ENCODE measurements around the gene MAP6.

Gene MAP6

GRCh38 chr11:75562048-75562835 is 106.6 kb downstream of the MAP6 start, which contains the start of gene SERPINH1:
SERPINH1 (plus strand) TSS chr11:75562253; CDS start chr11:75566350, 4,097 bp downstream.
- Histone ChIP-seq H3K27me3 (replicated peaks in 2 of 5; ENCODE audit: control insufficient read depth in 4 of 5, insufficient read depth in 5 of 5, low read length in 4 of 5) (no peaks in the 10 kb centered on the region), H3K36me3 (ENCODE audit: control insufficient read depth in 4 of 4, insufficient read depth in 4 of 4, low read length in 3 of 4) (peaks cover 0 to 11% (median 4%) of the 10 kb centered on the region in 4 experiments), H3K27ac (ENCODE audit: insufficient read depth in 1 of 2, low read depth in 1 of 2, low read length in 2 of 2, poor library complexity in 1 of 2, severe bottlenecking in 2 of 2) (peak within 1 kb of the TSS in 1 of 2 experiments; percentile 75), H3K4me1 (ENCODE audit: control extremely low read depth in 1 of 4, control insufficient read depth in 4 of 4, insufficient read depth in 4 of 4, low read length in 3 of 4) (peaks cover 0 to 49% (median 27%) of the 10 kb centered on the region in 4 experiments), H3K9me3 (ENCODE audit: control extremely low read depth in 1 of 5, control insufficient read depth in 4 of 5, insufficient read depth in 2 of 5, low read depth in 1 of 5, low read length in 4 of 5) (no peaks in the 10 kb centered on the region), H3K4me3 (ENCODE audit: control insufficient read depth in 1 of 7, extremely low read depth in 1 of 7, insufficient read depth in 4 of 7, low read depth in 2 of 7, low read length in 6 of 7) (peak within 1 kb of the TSS; percentile 80 to 89 (median 85))
- ChIA-PET CTCF (interaction anchor here (0.7 to 2.5 kb wide), 6 partner anchors 8 to 133 kb away, joined by 3 to 11 read pairs (median 4); no protein-coding TSS in a partner anchor), POLR2A (interaction anchor here (0.6 kb wide), 1 partner anchor 20 kb away, joined by 3 read pairs; no protein-coding TSS in a partner anchor)
- peak in 2 of 3 donors; percentile 44 to 54 for DNase-seq
- 0% methylated on average over 43 of the region's 51 CpGs for WGBS (ENCODE audit: insufficient coverage)

GRCh38 chr11:75561426-75562047 is 107.3 kb downstream of the MAP6 start:
- peak in 2 of 3 donors; percentile 26 to 49 for DNase-seq
- Histone ChIP-seq H3K4me1 (ENCODE audit: control extremely low read depth in 1 of 4, control insufficient read depth in 4 of 4, insufficient read depth in 4 of 4, low read length in 3 of 4) (peaks cover 0 to 49% (median 27%) of the 10 kb centered on the region in 4 experiments), H3K4me3 (ENCODE audit: control insufficient read depth in 1 of 7, extremely low read depth in 1 of 7, insufficient read depth in 4 of 7, low read depth in 2 of 7, low read length in 6 of 7) (peak overlapping the region; percentile 80 to 89 (median 85)), H3K36me3 (ENCODE audit: control insufficient read depth in 4 of 4, insufficient read depth in 4 of 4, low read length in 3 of 4) (peaks cover 0 to 6% (median under 1%) of the 10 kb centered on the region in 4 experiments), H3K9me3 (ENCODE audit: control extremely low read depth in 1 of 5, control insufficient read depth in 4 of 5, insufficient read depth in 2 of 5, low read depth in 1 of 5, low read length in 4 of 5) (no peaks in the 10 kb centered on the region), H3K27me3 (replicated peaks in 2 of 5; ENCODE audit: control insufficient read depth in 4 of 5, insufficient read depth in 5 of 5, low read length in 4 of 5) (no peaks in the 10 kb centered on the region), H3K27ac (ENCODE audit: insufficient read depth in 1 of 2, low read depth in 1 of 2, low read length in 2 of 2, poor library complexity in 1 of 2, severe bottlenecking in 2 of 2) (peak overlapping the region in 1 of 2 experiments; percentile 75)
- CTCF ChIA-PET: interaction anchor here (0.6 to 3.4 kb wide), 10 partner anchors 11 to 132 kb away, joined by 3 to 13 read pairs (median 4); no protein-coding TSS in a partner anchor
- POLR2A ChIA-PET: interaction anchor here (0.6 kb wide), 1 partner anchor 21 kb away, joined by 3 read pairs; no protein-coding TSS in a partner anchor
- 25% methylated on average over 12 of the region's 21 CpGs for WGBS (ENCODE audit: insufficient coverage)

- no peak overlapping the region for H3K27ac ChIP-seq (ENCODE audit: insufficient read depth in 1 of 2, low read depth in 1 of 2, low read length in 2 of 2, poor library complexity in 1 of 2, severe bottlenecking in 2 of 2)
- no peaks in the 10 kb centered on the region for H3K36me3 ChIP-seq (ENCODE audit: control insufficient read depth in 4 of 4, insufficient read depth in 4 of 4, low read length in 3 of 4)
- no peaks in the 10 kb centered on the region for H3K9me3 ChIP-seq (ENCODE audit: control extremely low read depth in 1 of 5, control insufficient read depth in 4 of 5, insufficient read depth in 2 of 5, low read depth in 1 of 5, low read length in 4 of 5)
- 100% methylated on average over 1 of the region's 1 CpG for WGBS (ENCODE audit: insufficient coverage)
- ChIA-PET CTCF (interaction anchor here (0.8 to 3.4 kb wide), 7 partner anchors 10 to 29 kb away, joined by 3 to 13 read pairs (median 7); no protein-coding TSS in a partner anchor), POLR2A (no interaction called here)
- no peaks in the 10 kb centered on the region for H3K27me3 ChIP-seq (replicated peaks in 2 of 5; ENCODE audit: control insufficient read depth in 4 of 5, insufficient read depth in 5 of 5, low read length in 4 of 5)
- no peak for DNase-seq
- no peak overlapping the region for H3K4me3 ChIP-seq (ENCODE audit: control insufficient read depth in 1 of 7, extremely low read depth in 1 of 7, insufficient read depth in 4 of 7, low read depth in 2 of 7, low read length in 6 of 7)
- H3K4me1 ChIP-seq (ENCODE audit: control extremely low read depth in 1 of 4, control insufficient read depth in 4 of 4, insufficient read depth in 4 of 4, low read length in 3 of 4): peaks cover 0 to 43% (median 25%) of the 10 kb centered on the region in 4 experiments
Measured at GRCh38 chr11:75560644-75561043, 108.2 kb downstream of the MAP6 start.

GRCh38 chr11:75558939-75559843 is 109.6 kb downstream of the MAP6 start:
- H3K4me1 ChIP-seq (ENCODE audit: control extremely low read depth in 1 of 4, control insufficient read depth in 4 of 4, insufficient read depth in 4 of 4, low read length in 3 of 4): peaks cover 0 to 36% (median 24%) of the 10 kb centered on the region in 4 experiments
- CTCF ChIA-PET: interaction anchor here (0.6 to 3.4 kb wide), 6 partner anchors 9 to 33 kb away, joined by 3 to 13 read pairs (median 8); no protein-coding TSS in a partner anchor
- no peak for DNase-seq
- no peaks in the 10 kb centered on the region for H3K9me3 ChIP-seq (ENCODE audit: control extremely low read depth in 1 of 5, control insufficient read depth in 4 of 5, insufficient read depth in 2 of 5, low read depth in 1 of 5, low read length in 4 of 5)
- POLR2A ChIA-PET: interaction anchor here (0.6 kb wide), 1 partner anchor 1685 kb away, joined by 5 read pairs; no protein-coding TSS in a partner anchor
- H3K27ac ChIP-seq (ENCODE audit: insufficient read depth in 1 of 2, low read depth in 1 of 2, low read length in 2 of 2, poor library complexity in 1 of 2, severe bottlenecking in 2 of 2): no peak overlapping the region
- no peaks in the 10 kb centered on the region for H3K36me3 ChIP-seq (ENCODE audit: control insufficient read depth in 4 of 4, insufficient read depth in 4 of 4, low read length in 3 of 4)
- H3K4me3 ChIP-seq (ENCODE audit: control insufficient read depth in 1 of 7, extremely low read depth in 1 of 7, insufficient read depth in 4 of 7, low read depth in 2 of 7, low read length in 6 of 7): no peak overlapping the region
- no peaks in the 10 kb centered on the region for H3K27me3 ChIP-seq (replicated peaks in 2 of 5; ENCODE audit: control insufficient read depth in 4 of 5, insufficient read depth in 5 of 5, low read length in 4 of 5)
- WGBS (ENCODE audit: insufficient coverage): 81% methylated on average over 5 of the region's 8 CpGs

- ChIA-PET CTCF (interaction anchor here (1.3 to 3.4 kb wide), 3 partner anchors 9 to 13 kb away, joined by 3 to 10 read pairs (median 9); no protein-coding TSS in a partner anchor), POLR2A (no interaction called here)
- peaks cover 0 to 23% (median 13%) of the 10 kb centered on the region in 4 experiments for H3K4me1 ChIP-seq (ENCODE audit: control extremely low read depth in 1 of 4, control insufficient read depth in 4 of 4, insufficient read depth in 4 of 4, low read length in 3 of 4)
- DNase-seq: no peak
- H3K9me3 ChIP-seq (ENCODE audit: control extremely low read depth in 1 of 5, control insufficient read depth in 4 of 5, insufficient read depth in 2 of 5, low read depth in 1 of 5, low read length in 4 of 5): no peaks in the 10 kb centered on the region
- H3K36me3 ChIP-seq (ENCODE audit: control insufficient read depth in 4 of 4, insufficient read depth in 4 of 4, low read length in 3 of 4): no peaks in the 10 kb centered on the region
- no peak overlapping the region for H3K27ac ChIP-seq (ENCODE audit: insufficient read depth in 1 of 2, low read depth in 1 of 2, low read length in 2 of 2, poor library complexity in 1 of 2, severe bottlenecking in 2 of 2)
- 95% methylated on average over 12 of the region's 17 CpGs for WGBS (ENCODE audit: insufficient coverage)
- no peak overlapping the region for H3K4me3 ChIP-seq (ENCODE audit: control insufficient read depth in 1 of 7, extremely low read depth in 1 of 7, insufficient read depth in 4 of 7, low read depth in 2 of 7, low read length in 6 of 7)
- no peaks in the 10 kb centered on the region for H3K27me3 ChIP-seq (replicated peaks in 2 of 5; ENCODE audit: control insufficient read depth in 4 of 5, insufficient read depth in 5 of 5, low read length in 4 of 5)
Measured at GRCh38 chr11:75557666-75558494, 111.0 kb downstream of the MAP6 start.

- H3K4me1 ChIP-seq (ENCODE audit: control extremely low read depth in 1 of 4, control insufficient read depth in 4 of 4, insufficient read depth in 4 of 4, low read length in 3 of 4): peaks cover 0 to 9% (median 2%) of the 10 kb centered on the region in 4 experiments
- ChIA-PET CTCF (interaction anchor here (2.7 kb wide), 1 partner anchor 11 kb away, joined by 8 read pairs; no protein-coding TSS in a partner anchor), POLR2A (no interaction called here)
- H3K4me3 ChIP-seq (ENCODE audit: control insufficient read depth in 1 of 7, extremely low read depth in 1 of 7, insufficient read depth in 4 of 7, low read depth in 2 of 7, low read length in 6 of 7): no peak overlapping the region
- DNase-seq: no peak
- no peak overlapping the region for H3K27ac ChIP-seq (ENCODE audit: insufficient read depth in 1 of 2, low read depth in 1 of 2, low read length in 2 of 2, poor library complexity in 1 of 2, severe bottlenecking in 2 of 2)
- WGBS (ENCODE audit: insufficient coverage): 98% methylated on average over 3 of the region's 3 CpGs
- no peaks in the 10 kb centered on the region for H3K27me3 ChIP-seq (replicated peaks in 2 of 5; ENCODE audit: control insufficient read depth in 4 of 5, insufficient read depth in 5 of 5, low read length in 4 of 5)
- no peaks in the 10 kb centered on the region for H3K9me3 ChIP-seq (ENCODE audit: control extremely low read depth in 1 of 5, control insufficient read depth in 4 of 5, insufficient read depth in 2 of 5, low read depth in 1 of 5, low read length in 4 of 5)
- no peaks in the 10 kb centered on the region for H3K36me3 ChIP-seq (ENCODE audit: control insufficient read depth in 4 of 4, insufficient read depth in 4 of 4, low read length in 3 of 4)
Measured at GRCh38 chr11:75556275-75556674, 112.6 kb downstream of the MAP6 start.

Measured in common myeloid progenitor, CD34-positive (primary cell).